Tibial artery (tissue), 4 donors: ENCODE results near the gene USP10.

Source experiments
- DNase-seq, 2 donors: peaks; one replicate each; pipeline ENCODE4 v3.0.0-alpha.2; 2019
- H3K27ac ChIP-seq, 2 donors: fragments of 200-600 bp; sonication (generic) in 1 of 2; 1 replicate in 1 of 2; 2 replicates in 1 of 2; pipeline ENCODE4 v1.5.1; 2018 to 2019; ENCODE audit warnings: mild to moderate bottlenecking in 1 of 2
- H3K27me3 ChIP-seq, 2 donors: fragments of 200-600 bp; sonication (generic) in 1 of 2; one replicate each; pipeline versions ENCODE4 v1.5.1 to v1.6.0; 2016 to 2019
- H3K36me3 ChIP-seq, 3 donors: fragments of 200-600 bp; sonication (generic) in 2 of 3; one replicate each; pipeline ENCODE4 v1.5.1; 2016 to 2019; ENCODE audit warnings: mild to moderate bottlenecking in 2 of 3
- H3K4me1 ChIP-seq, 4 donors: fragments of 200-600 bp; sonication (generic) in 2 of 4; 1 replicate in 3 of 4; 2 replicates in 1 of 4; pipeline ENCODE4 v1.5.1; 2016 to 2019
- H3K4me3 ChIP-seq, 2 donors: fragments of 200-600 bp; sonication (generic) in 1 of 2; 1 replicate in 1 of 2; 2 replicates in 1 of 2; pipeline ENCODE4 v1.5.1; 2018 to 2019; ENCODE audit warnings: mild to moderate bottlenecking in 2 of 2
- H3K9me3 ChIP-seq, 3 donors: fragments of 200-600 bp; sonication (generic) in 1 of 3; one replicate each; pipeline ENCODE4 v1.5.1; 2016 to 2019
- CTCF ChIP-seq, 2 experiments: fragments of 200-600 bp in 1 of 2; fragments of 450-650 bp in 1 of 2; IDR thresholded peaks; one replicate each; pipeline ENCODE4 v1.5.1; 2017 to 2019; ENCODE audit warnings: antibody characterized with exemption in 2 of 2, mild to moderate bottlenecking in 1 of 2, moderate library complexity in 1 of 2
- intact Hi-C: fragments of 100-400 bp; cut with DNase I; formaldehyde crosslinking; loops from one replicate; pipeline ENCODE4 v1.15.0; 2023; ENCODE audit warnings: low total_unique reads

The USP10 gene

GRCh38 chr16:84699712-84700445 lies at the start of gene USP10:
USP10 (plus strand) TSS chr16:84700000; CDS start chr16:84700091, 91 bp downstream.
- Histone ChIP-seq H3K4me1 (peaks cover 0 to 25% (median 13%) of the 10 kb centered on the region in 4 donors), H3K36me3 (peaks cover 0 to 4% (median 0%) of the 10 kb centered on the region in 3 donors), H3K4me3 (peak within 1 kb of the TSS; percentile 99), H3K27me3 (no peaks in the 10 kb centered on the region), H3K27ac (peak within 1 kb of the TSS; percentile 94), H3K9me3 (no peaks in the 10 kb centered on the region)
- DNase-seq: peak; percentile 76 to 83
- no peak for TF ChIP-seq CTCF (IDR thresholded peaks at IDR 0.05)
- intact Hi-C loops: loop anchor here (10.0 kb wide), 1 partner anchor 1805 kb away; no protein-coding TSS in a partner anchor

- intact Hi-C loops: no loop called here
Measured at GRCh38 chr16:84650062-84650991, 49.5 kb upstream of the USP10 start.

GRCh38 chr16:84652566-84652965 lies 47.2 kb upstream of the USP10 start:
- Histone ChIP-seq H3K4me1 (peaks cover 0 to 31% (median 19%) of the 10 kb centered on the region in 4 donors), H3K27me3 (no peaks in the 10 kb centered on the region), H3K27ac (no peak overlapping the region), H3K9me3 (no peaks in the 10 kb centered on the region), H3K36me3 (peaks cover 16 to 64% (median 31%) of the 10 kb centered on the region in 3 donors), H3K4me3 (no peak overlapping the region)
- intact Hi-C loops: no loop called here
- no peak for TF ChIP-seq CTCF (IDR thresholded peaks at IDR 0.05)
- DNase-seq: no peak

More at GRCh38 chr16:84650062-84650991, 49.5 kb upstream of the USP10 start:
- Histone ChIP-seq H3K27ac (peak overlapping the region; percentile 90 to 92), H3K4me1 (peaks cover 0 to 35% (median 20%) of the 10 kb centered on the region in 4 donors), H3K4me3 (no peak overlapping the region), H3K27me3 (no peaks in the 10 kb centered on the region), H3K36me3 (peaks cover 6 to 42% (median 19%) of the 10 kb centered on the region in 3 donors), H3K9me3 (no peaks in the 10 kb centered on the region)
- TF ChIP-seq CTCF (IDR thresholded peaks at IDR 0.05): no peak
- DNase-seq: no peak

GRCh38 chr16:84654238-84654637 lies 45.6 kb upstream of the USP10 start:
- intact Hi-C loops: no loop called here
- Histone ChIP-seq H3K27me3 (no peaks in the 10 kb centered on the region), H3K9me3 (no peaks in the 10 kb centered on the region), H3K27ac (no peak overlapping the region), H3K4me3 (no peak overlapping the region), H3K36me3 (peaks cover 27 to 80% (median 48%) of the 10 kb centered on the region in 3 donors), H3K4me1 (peaks cover 0 to 36% (median 17%) of the 10 kb centered on the region in 4 donors)
- no peak for DNase-seq
- no peak for TF ChIP-seq CTCF (IDR thresholded peaks at IDR 0.05)

- peaks cover 0 to 29% (median 10%) of the 10 kb centered on the region in 4 donors for H3K4me1 ChIP-seq
- no peaks in the 10 kb centered on the region for H3K9me3 ChIP-seq
- H3K27ac ChIP-seq: peak overlapping the region in 1 of 2 donors; percentile 39
- H3K27me3 ChIP-seq: no peaks in the 10 kb centered on the region
- no peak for TF ChIP-seq CTCF (IDR thresholded peaks at IDR 0.05)
- H3K4me3 ChIP-seq: no peak overlapping the region
- intact Hi-C loops: no loop called here
- peaks cover 34 to 88% (median 56%) of the 10 kb centered on the region in 3 donors for H3K36me3 ChIP-seq
- DNase-seq: no peak
Measured at GRCh38 chr16:84654998-84655397, 44.8 kb upstream of the USP10 start.
